ENCODE data around the gene LRRC28. TPM values are rescaled to one million over a fixed set of nuclear protein-coding genes. Genes with fewer than 3 reads are reported as not detected.

The LRRC28 gene
- total RNA-seq, 1 experiment from 2014 or later = 21.4 TPM

DNA sequence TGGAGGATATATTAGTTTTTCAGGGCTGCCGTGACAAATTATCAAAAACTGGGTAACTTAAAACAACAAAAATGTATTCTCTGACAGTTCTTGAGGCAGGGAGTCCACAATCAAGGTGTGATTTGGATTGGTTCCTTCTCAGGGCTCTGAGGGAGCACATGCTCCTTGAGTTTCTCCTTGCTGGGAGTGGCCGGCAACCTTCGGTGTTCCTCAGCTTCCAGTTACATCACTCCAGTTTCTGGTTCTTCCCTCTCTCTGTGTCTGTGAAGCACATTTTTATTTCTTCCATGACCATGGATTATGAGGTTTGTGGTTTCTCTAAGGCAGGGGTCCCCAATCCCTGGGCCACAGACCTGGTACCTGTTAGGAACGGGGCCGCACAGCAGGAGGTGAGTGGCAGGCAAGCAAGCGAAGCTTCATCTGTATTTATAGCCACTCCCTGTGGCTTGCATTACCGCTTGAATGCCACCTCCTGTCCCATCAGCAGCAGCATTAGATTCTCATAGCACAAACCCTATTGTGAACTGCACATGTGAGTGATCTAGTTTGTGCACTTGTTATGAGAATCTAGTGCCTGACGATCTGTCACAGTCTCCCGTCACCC, 24.3 kb downstream of the LRRC28 start (continued):
- TF ChIP-seq, protein P1, sequence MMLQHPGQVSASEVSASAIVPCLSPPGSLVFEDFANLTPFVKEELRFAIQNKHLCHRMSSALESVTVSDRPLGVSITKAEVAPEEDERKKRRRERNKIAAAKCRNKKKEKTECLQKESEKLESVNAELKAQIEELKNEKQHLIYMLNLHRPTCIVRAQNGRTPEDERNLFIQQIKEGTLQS (IDR thresholded peaks at IDR 0.05) = no peak

DNA sequence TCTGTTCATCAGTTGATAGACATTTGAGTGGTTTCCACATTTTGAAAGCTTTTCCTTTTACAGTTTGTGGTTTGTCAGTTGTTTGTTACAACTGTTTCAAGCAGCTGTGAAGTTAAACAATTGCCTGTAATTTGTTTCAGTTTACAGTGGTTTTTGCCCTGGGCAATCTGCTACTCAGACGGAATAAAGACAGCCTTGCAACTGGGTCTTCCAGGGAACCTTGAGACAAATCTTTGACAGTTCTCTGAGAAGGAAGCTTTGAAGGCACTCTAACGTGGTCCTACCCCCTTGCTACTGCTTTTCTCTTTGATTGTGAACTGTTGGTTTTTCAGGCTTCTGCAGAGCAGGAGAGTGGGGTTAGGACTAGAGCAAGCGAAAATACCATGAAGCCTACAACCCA, 28.0 kb downstream of the LRRC28 start:
- intact Hi-C loops (cut with micrococcal nuclease) = no loop called here
- no peak for ATAC-seq
- H4K20me1 ChIP-seq (ENCODE audit: insufficient read depth) = no peaks in the 10 kb centered on the region
- DNase-seq (ENCODE audit: low read depth, low spot score) = no peak
- H3K27ac ChIP-seq (ENCODE audit: low read depth, low read length) = no peak overlapping the region
- H3K36me3 ChIP-seq (ENCODE audit: control insufficient read depth in 1 of 2, insufficient read depth in 2 of 2, low read length in 2 of 2) = no peaks in the 10 kb centered on the region
- H3K4me2 ChIP-seq (ENCODE audit: low read length) = no peak overlapping the region
- no TSS peak for BruUV-seq (replicated peaks)
- ChIA-PET RAD21 (ENCODE audit: low non-redundant PET in 1 of 2, low total read pairs in 2 of 2, uncharacterized antibody in 2 of 2, unreplicated experiment in 2 of 2) (interaction anchor here in 1 of 2 experiments (0.7 kb wide), 1 partner anchor 577 kb away, joined by 3 read pairs; no protein-coding TSS in a partner anchor), POLR2A (no interaction called here), CTCF (interaction anchor here (0.8 kb wide), 2 partner anchors 9 to 425 kb away, joined by 3 read pairs; no protein-coding TSS in a partner anchor)
- H3K9me2 ChIP-seq (ENCODE audit: insufficient read depth) = no peaks in the 10 kb centered on the region
- no peaks in the 10 kb centered on the region for H3K4me1 ChIP-seq (ENCODE audit: control insufficient read depth in 1 of 2, insufficient read depth in 2 of 2, low read length in 2 of 2)
- no peak overlapping the region for H3K9ac ChIP-seq (ENCODE audit: low read length)
- H3K27me3 ChIP-seq (ENCODE audit: insufficient read depth, low read length) = no peaks in the 10 kb centered on the region
- H3K4me3 ChIP-seq (replicated peaks in 1 of 2; ENCODE audit: low read depth in 1 of 2, low read length in 2 of 2) = no peak overlapping the region
- no peaks in the 10 kb centered on the region; the same call in 1 of the 2 replicates for H3K79me2 ChIP-seq (ENCODE audit: insufficient read depth, low read length)
- no peak overlapping the region for H2AFZ ChIP-seq (ENCODE audit: low read depth, low read length, poor library complexity, severe bottlenecking)
- H3K9me3 ChIP-seq (ENCODE audit: control insufficient read depth in 1 of 2, insufficient read depth in 1 of 2, low read depth in 1 of 2, low read length in 2 of 2) = no peaks in the 10 kb centered on the region
- TF ChIP-seq, protein P1 (IDR thresholded peaks at IDR 0.05) = no peak
- TF ChIP-seq EZH2 (IDR thresholded peaks at IDR 0.05) = no peak
- TF ChIP-seq YY1 (IDR thresholded peaks at IDR 0.05; ENCODE audit: extremely low read depth, insufficient replicate concordance, low read depth, low read length) = no peak
- no peak for TF ChIP-seq TCF7L2 (IDR thresholded peaks at IDR 0.05; ENCODE audit: borderline replicate concordance, extremely low read depth, insufficient read depth, insufficient read length)
- TF ChIP-seq FOSL1 (IDR thresholded peaks at IDR 0.05; ENCODE audit: low read depth) = no peak
- TF ChIP-seq, protein P2, sequence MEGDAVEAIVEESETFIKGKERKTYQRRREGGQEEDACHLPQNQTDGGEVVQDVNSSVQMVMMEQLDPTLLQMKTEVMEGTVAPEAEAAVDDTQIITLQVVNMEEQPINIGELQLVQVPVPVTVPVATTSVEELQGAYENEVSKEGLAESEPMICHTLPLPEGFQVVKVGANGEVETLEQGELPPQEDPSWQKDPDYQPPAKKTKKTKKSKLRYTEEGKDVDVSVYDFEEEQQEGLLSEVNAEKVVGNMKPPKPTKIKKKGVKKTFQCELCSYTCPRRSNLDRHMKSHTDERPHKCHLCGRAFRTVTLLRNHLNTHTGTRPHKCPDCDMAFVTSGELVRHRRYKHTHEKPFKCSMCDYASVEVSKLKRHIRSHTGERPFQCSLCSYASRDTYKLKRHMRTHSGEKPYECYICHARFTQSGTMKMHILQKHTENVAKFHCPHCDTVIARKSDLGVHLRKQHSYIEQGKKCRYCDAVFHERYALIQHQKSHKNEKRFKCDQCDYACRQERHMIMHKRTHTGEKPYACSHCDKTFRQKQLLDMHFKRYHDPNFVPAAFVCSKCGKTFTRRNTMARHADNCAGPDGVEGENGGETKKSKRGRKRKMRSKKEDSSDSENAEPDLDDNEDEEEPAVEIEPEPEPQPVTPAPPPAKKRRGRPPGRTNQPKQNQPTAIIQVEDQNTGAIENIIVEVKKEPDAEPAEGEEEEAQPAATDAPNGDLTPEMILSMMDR (IDR thresholded peaks at IDR 0.05 in 2 of 3, conservative IDR thresholded peaks at IDR 0.05 in 1 of 3; ENCODE audit: borderline replicate concordance in 1 of 3, insufficient read depth in 1 of 3, low read depth in 2 of 3, low read length in 2 of 3) = no peak
- TF ChIP-seq ZNF274 (IDR thresholded peaks at IDR 0.05; ENCODE audit: low read depth, low read length) = no peak
- no peak for TF ChIP-seq POLR2AphosphoS5 (IDR thresholded peaks at IDR 0.05; ENCODE audit: low read depth, low read length)
- no peak for TF ChIP-seq SP1 (IDR thresholded peaks at IDR 0.05; ENCODE audit: low read depth)
- TF ChIP-seq ELF1 (IDR thresholded peaks at IDR 0.05; ENCODE audit: borderline replicate concordance, low read depth) = no peak
- no peak for TF ChIP-seq EGR1 (IDR thresholded peaks at IDR 0.05; ENCODE audit: low read depth)
- TF ChIP-seq EZH2phosphoT487 (IDR thresholded peaks at IDR 0.05; ENCODE audit: borderline replicate concordance) = no peak
- TF ChIP-seq, protein P3, sequence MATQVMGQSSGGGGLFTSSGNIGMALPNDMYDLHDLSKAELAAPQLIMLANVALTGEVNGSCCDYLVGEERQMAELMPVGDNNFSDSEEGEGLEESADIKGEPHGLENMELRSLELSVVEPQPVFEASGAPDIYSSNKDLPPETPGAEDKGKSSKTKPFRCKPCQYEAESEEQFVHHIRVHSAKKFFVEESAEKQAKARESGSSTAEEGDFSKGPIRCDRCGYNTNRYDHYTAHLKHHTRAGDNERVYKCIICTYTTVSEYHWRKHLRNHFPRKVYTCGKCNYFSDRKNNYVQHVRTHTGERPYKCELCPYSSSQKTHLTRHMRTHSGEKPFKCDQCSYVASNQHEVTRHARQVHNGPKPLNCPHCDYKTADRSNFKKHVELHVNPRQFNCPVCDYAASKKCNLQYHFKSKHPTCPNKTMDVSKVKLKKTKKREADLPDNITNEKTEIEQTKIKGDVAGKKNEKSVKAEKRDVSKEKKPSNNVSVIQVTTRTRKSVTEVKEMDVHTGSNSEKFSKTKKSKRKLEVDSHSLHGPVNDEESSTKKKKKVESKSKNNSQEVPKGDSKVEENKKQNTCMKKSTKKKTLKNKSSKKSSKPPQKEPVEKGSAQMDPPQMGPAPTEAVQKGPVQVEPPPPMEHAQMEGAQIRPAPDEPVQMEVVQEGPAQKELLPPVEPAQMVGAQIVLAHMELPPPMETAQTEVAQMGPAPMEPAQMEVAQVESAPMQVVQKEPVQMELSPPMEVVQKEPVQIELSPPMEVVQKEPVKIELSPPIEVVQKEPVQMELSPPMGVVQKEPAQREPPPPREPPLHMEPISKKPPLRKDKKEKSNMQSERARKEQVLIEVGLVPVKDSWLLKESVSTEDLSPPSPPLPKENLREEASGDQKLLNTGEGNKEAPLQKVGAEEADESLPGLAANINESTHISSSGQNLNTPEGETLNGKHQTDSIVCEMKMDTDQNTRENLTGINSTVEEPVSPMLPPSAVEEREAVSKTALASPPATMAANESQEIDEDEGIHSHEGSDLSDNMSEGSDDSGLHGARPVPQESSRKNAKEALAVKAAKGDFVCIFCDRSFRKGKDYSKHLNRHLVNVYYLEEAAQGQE (IDR thresholded peaks at IDR 0.05; ENCODE audit: low read depth) = no peak
- no peak for TF ChIP-seq JUND (IDR thresholded peaks at IDR 0.05)
- TF ChIP-seq SRF (IDR thresholded peaks at IDR 0.05; ENCODE audit: low read depth) = no peak
- TF ChIP-seq, protein P4, sequence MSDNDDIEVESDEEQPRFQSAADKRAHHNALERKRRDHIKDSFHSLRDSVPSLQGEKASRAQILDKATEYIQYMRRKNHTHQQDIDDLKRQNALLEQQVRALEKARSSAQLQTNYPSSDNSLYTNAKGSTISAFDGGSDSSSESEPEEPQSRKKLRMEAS (IDR thresholded peaks at IDR 0.05) = no peak

All from HCT116 (cell line).